SK-N-MC (cell line): Measurements from ENCODE around the gene ZBTB7A.

Source experiments
- EZH2 ChIP-seq: fragments of 200-600 bp; sonication (generic); IDR thresholded peaks from one replicate; pipeline ENCODE4 v1.6.1; 2017; ENCODE audit warnings: antibody characterized with exemption
- FOXP2 ChIP-seq: optimal IDR thresholded peaks from 2 replicates; pipeline ENCODE3; 2011; ENCODE audit warnings: mild to moderate bottlenecking, moderate library complexity; ENCODE audit not compliant: insufficient read depth; ENCODE audit errors: extremely low read length, control extremely low read depth
- POLR2AphosphoS5 ChIP-seq: IDR thresholded peaks from 2 replicates; pipeline ENCODE4 v1.6.1; 2012; ENCODE audit warnings: mild to moderate bottlenecking, low read depth, low read length, borderline replicate concordance

DNA sequence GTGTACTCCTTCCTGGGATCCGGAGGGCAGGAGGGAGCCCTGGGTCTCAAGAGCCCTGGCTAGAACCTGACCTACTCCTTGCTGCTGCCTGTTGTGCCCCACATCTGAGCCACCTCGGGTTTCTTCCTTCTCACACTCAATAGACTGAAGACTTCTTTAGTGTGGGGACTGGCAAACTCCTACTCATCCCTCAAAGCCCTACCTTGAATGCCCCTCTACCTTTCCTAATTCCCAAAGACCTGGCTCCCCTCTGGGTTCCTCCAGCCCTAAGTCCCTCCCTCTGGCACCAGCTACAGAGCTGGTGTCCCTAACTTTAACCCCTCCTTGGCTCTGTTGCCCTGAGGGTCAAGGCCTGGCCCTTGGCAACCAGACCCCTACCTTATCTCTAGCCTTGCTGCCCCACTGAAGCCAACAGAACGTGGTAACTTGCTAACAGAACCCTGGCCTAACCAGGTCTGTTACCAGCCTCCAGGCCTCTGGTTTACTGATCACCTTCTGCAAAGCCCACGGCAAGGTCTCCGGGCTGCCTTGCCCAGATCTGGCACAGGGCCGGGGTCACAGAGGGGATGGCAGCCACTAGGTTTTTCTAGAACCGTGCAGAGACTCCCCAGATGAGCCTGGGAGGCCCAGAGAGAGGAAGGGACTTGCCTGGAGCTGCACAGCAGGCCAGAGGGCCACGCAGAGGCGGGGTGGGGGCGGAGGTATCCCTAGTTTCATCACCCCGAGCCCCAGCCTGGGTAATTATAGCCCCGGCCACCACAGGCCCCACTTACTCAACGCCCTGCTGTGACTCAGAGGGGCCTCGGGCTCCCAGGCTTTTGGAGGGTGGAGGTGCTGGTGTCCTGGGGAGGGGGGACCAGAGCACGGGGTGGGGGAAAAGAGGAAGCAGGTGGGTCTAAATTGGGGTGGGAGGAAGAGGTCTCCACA is 15.3 kb downstream of the ZBTB7A start:
- TF ChIP-seq EZH2 (no peak), POLR2AphosphoS5 (no peak), FOXP2 (no peak)
